Epithelial cell of umbilical artery (primary cell): ENCODE measurements around the gene MGAT2. TPM values are rescaled to one million over a fixed set of nuclear protein-coding genes. Genes with fewer than 3 reads are reported as not detected.

ENCODE experiments used
- total RNA-seq: library from RNA; depleted of rRNA; stranded (reverse); fragments of >200 nt; gene quantifications from 2 replicates; pipeline ENCODE4 v1.2.3, GENCODE V29; 2014

Gene MGAT2
- 107 and 125 TPM in 2 replicates for total RNA-seq

GRCh38 chr14:49620182-49621113, at the start of gene MGAT2, which contains the start of gene RPL36AL:
Gene MGAT2 (plus strand): TSS chr14:49620799. CDS start chr14:49621269, 470 bp downstream.
Gene RPL36AL (minus strand): TSS chr14:49620626. CDS start chr14:49619104, 1,522 bp downstream.

GRCh38 chr14:49585803-49586672, 34.6 kb upstream of the MGAT2 start, which contains the start of gene RPS29:
Gene RPS29 (minus strand): TSS chr14:49586380. CDS start chr14:49586346, 34 bp downstream.

GRCh38 chr14:49598485-49599300, 21.9 kb upstream of the MGAT2 start, which contains the start of gene LRR1:
Gene LRR1 (plus strand): TSS chr14:49598940. CDS start chr14:49599021, 81 bp downstream.

GRCh38 chr14:49634547-49635334, 14.1 kb downstream of the MGAT2 start, which contains the start of gene DNAAF2:
Gene DNAAF2 (minus strand): TSS chr14:49635244. CDS start chr14:49635149, 95 bp downstream.

Other genes starting within 250 kb of the MGAT2 start
- 1,049 and 4,560 TPM in 2 replicates for gene RPS29, start 34.4 kb upstream of the MGAT2 start, total RNA-seq
- gene LRR1, start 21.9 kb upstream of the MGAT2 start, total RNA-seq: 34.4 and 41.3 TPM in 2 replicates
- gene RPL36AL, start 173 bp upstream of the MGAT2 start, total RNA-seq: 287 and 298 TPM in 2 replicates
- gene DNAAF2, start 14.4 kb downstream of the MGAT2 start, total RNA-seq: 11.2 and 13.6 TPM in 2 replicates
- gene POLE2, start 67.4 kb downstream of the MGAT2 start, total RNA-seq: 14.9 and 16.6 TPM in 2 replicates
- 1.1 and 2.6 TPM in 2 replicates for gene KLHDC1, start 72.3 kb downstream of the MGAT2 start, total RNA-seq
- gene KLHDC2, start 147.4 kb downstream of the MGAT2 start, total RNA-seq: 43.3 and 52.9 TPM in 2 replicates
- gene NEMF, start 232.0 kb downstream of the MGAT2 start, total RNA-seq: 51.0 and 60.2 TPM in 2 replicates